DND-41 (cell line): ENCODE data around the gene ZNF619.
A peak's percentile ranks its signal among the peaks of the same experiment; 100 is the strongest.
"Not testable (repeated sequence)": the region's sequence is repeated elsewhere in the genome, so short reads cannot be mapped to it uniquely, and the experiment has no call there.

Experiments used
- ATAC-seq: fragments of 200-7000 bp; cut with Tn5 transposase; 3 replicates; pipeline ENCODE4 v1.9.1; 2021; ENCODE audit warnings: low read depth; ENCODE audit not compliant: insufficient read depth
- DNase-seq: peaks from one replicate; pipeline ENCODE4 v3.0.0-alpha.2; 2020
- H2AFZ ChIP-seq: 2 replicates; pipeline ENCODE4 v1.6.0; 2012; ENCODE audit warnings: low read depth, low read length
- H3K27ac ChIP-seq: 2 replicates; pipeline ENCODE4 v1.5.1; 2012; ENCODE audit warnings: low read length, inconsistent platforms
- H3K27me3 ChIP-seq: fragments of 200-600 bp; sonication (generic); 2 replicates; pipeline ENCODE4 v1.6.0; 2012; ENCODE audit warnings: low read length, mild to moderate bottlenecking, inconsistent platforms; ENCODE audit not compliant: insufficient read depth, poor library complexity
- H3K36me3 ChIP-seq: 2 replicates; pipeline ENCODE4 v1.5.1; 2012; ENCODE audit warnings: low read length, inconsistent platforms; ENCODE audit not compliant: insufficient read depth
- H3K4me1 ChIP-seq: 2 replicates; pipeline ENCODE4 v1.5.1; 2012; ENCODE audit warnings: mild to moderate bottlenecking, low read length; ENCODE audit not compliant: insufficient read depth
- H3K4me2 ChIP-seq: 2 replicates; pipeline ENCODE4 v1.6.0; 2012; ENCODE audit warnings: mild to moderate bottlenecking, moderate library complexity, low read length, inconsistent platforms; ENCODE audit not compliant: insufficient read depth
- H3K4me3 ChIP-seq, 2 experiments: fragments of 200-600 bp in 1 of 2; shearing (Covaris generic) in 1 of 2; 2 replicates each; pipeline ENCODE4 v1.5.1; 2012 to 2016; ENCODE audit warnings: inconsistent platforms in 2 of 2, low read length in 2 of 2, mild to moderate bottlenecking in 2 of 2, low read depth in 1 of 2, moderate library complexity in 1 of 2
- H3K79me2 ChIP-seq: 2 replicates; pipeline ENCODE4 v1.6.0; 2012; ENCODE audit warnings: low read length, inconsistent platforms; ENCODE audit not compliant: insufficient read depth
- H3K9ac ChIP-seq: 2 replicates; pipeline ENCODE4 v1.6.0; 2012; ENCODE audit warnings: low read depth, mild to moderate bottlenecking, inconsistent platforms, low read length, moderate library complexity
- H3K9me3 ChIP-seq: 2 replicates; pipeline ENCODE4 v1.5.1; 2012; ENCODE audit warnings: low read length, moderate library complexity, mild to moderate bottlenecking, inconsistent platforms; ENCODE audit not compliant: insufficient read depth, severe bottlenecking
- H4K20me1 ChIP-seq: 2 replicates; pipeline ENCODE4 v1.6.0; 2012; ENCODE audit warnings: low read length; ENCODE audit not compliant: insufficient read depth
- EZH2 ChIP-seq: IDR thresholded peaks from 3 replicates; pipeline ENCODE4 v1.6.1; 2012; ENCODE audit warnings: borderline replicate concordance, low read depth, mild to moderate bottlenecking, moderate library complexity, low read length, inconsistent platforms; ENCODE audit not compliant: severe bottlenecking
- TF ChIP-seq, protein P1 (sequence below): IDR thresholded peaks from 2 replicates; pipeline ENCODE4 v1.5.1; 2012; ENCODE audit warnings: borderline replicate concordance, low read length, moderate library complexity, mild to moderate bottlenecking; ENCODE audit not compliant: poor library complexity, severe bottlenecking; ENCODE audit errors: extremely low read depth

The ZNF619 gene

GRCh38 chr3:40456940-40457823 is 19.7 kb upstream of the ZNF619 start, which contains the start of gene RPL14:
RPL14 (plus strand) TSS chr3:40457339; CDS start chr3:40457472, 133 bp downstream.
- peak; percentile 96 for DNase-seq
- H3K9me3 ChIP-seq, result no peaks in the 10 kb centered on the region
- H2AFZ ChIP-seq, result peak within 1 kb of the TSS; percentile 93
- peak; percentile 78 for ATAC-seq
- H3K4me1 ChIP-seq, result peaks cover 51% of the 10 kb centered on the region
- no peaks in the 10 kb centered on the region for H3K27me3 ChIP-seq
- no peak for TF ChIP-seq EZH2
- TF ChIP-seq, protein P1, sequence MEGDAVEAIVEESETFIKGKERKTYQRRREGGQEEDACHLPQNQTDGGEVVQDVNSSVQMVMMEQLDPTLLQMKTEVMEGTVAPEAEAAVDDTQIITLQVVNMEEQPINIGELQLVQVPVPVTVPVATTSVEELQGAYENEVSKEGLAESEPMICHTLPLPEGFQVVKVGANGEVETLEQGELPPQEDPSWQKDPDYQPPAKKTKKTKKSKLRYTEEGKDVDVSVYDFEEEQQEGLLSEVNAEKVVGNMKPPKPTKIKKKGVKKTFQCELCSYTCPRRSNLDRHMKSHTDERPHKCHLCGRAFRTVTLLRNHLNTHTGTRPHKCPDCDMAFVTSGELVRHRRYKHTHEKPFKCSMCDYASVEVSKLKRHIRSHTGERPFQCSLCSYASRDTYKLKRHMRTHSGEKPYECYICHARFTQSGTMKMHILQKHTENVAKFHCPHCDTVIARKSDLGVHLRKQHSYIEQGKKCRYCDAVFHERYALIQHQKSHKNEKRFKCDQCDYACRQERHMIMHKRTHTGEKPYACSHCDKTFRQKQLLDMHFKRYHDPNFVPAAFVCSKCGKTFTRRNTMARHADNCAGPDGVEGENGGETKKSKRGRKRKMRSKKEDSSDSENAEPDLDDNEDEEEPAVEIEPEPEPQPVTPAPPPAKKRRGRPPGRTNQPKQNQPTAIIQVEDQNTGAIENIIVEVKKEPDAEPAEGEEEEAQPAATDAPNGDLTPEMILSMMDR, result no peak
- peaks cover 49% of the 10 kb centered on the region for H3K36me3 ChIP-seq
- peak within 1 kb of the TSS; percentile 86 to 97 for H3K4me3 ChIP-seq
- peaks cover 49% of the 10 kb centered on the region for H3K79me2 ChIP-seq
- H3K4me2 ChIP-seq, result peak within 1 kb of the TSS; percentile 93
- H3K9ac ChIP-seq, result peak within 1 kb of the TSS; percentile 93
- H4K20me1 ChIP-seq, result peaks cover 36% of the 10 kb centered on the region
- H3K27ac ChIP-seq, result peak within 1 kb of the TSS; percentile 91

GRCh38 chr3:40458473-40458872 is 18.4 kb upstream of the ZNF619 start:
- no peaks in the 10 kb centered on the region for H3K9me3 ChIP-seq
- H3K9ac ChIP-seq, result peak overlapping the region; percentile 93
- peak overlapping the region; percentile 86 to 97; a peak in 3 of 4 replicates for H3K4me3 ChIP-seq
- H3K27me3 ChIP-seq, result no peaks in the 10 kb centered on the region
- H4K20me1 ChIP-seq, result peaks cover 36% of the 10 kb centered on the region
- TF ChIP-seq, protein P1, result no peak
- no peak for TF ChIP-seq EZH2
- peak overlapping the region; percentile 93 for H3K4me2 ChIP-seq
- peaks cover 41% of the 10 kb centered on the region for H3K79me2 ChIP-seq
- H3K4me1 ChIP-seq, result peaks cover 42% of the 10 kb centered on the region
- H3K27ac ChIP-seq, result peak overlapping the region; percentile 91
- no peak for ATAC-seq
- no peak overlapping the region for H2AFZ ChIP-seq
- DNase-seq, result no peak
- peaks cover 61% of the 10 kb centered on the region for H3K36me3 ChIP-seq

DNA sequence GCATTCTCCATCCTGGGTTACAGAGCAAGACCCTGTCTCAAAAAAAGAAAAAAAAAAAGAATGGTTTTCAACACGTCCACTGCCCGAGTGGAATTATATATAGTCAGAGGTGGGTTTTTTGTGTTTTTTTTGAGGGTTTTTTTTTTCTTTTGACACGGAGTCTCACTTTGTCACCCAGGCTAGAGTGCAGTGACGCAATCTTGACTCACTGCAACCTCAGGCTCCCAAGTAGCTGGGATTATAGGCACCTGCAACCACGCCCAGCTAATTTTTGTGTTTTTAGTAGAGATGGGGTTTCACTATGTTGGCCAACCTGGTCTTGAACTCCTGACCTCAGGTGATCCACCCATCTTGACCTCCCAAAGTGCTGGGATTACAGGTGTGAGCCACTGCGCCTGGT is 16.4 kb upstream of the ZNF619 start:
- H3K36me3 ChIP-seq, result peaks cover 79% of the 10 kb centered on the region
- not testable (repeated sequence) for H3K27ac ChIP-seq
- peaks cover 44% of the 10 kb centered on the region for H4K20me1 ChIP-seq

DNA sequence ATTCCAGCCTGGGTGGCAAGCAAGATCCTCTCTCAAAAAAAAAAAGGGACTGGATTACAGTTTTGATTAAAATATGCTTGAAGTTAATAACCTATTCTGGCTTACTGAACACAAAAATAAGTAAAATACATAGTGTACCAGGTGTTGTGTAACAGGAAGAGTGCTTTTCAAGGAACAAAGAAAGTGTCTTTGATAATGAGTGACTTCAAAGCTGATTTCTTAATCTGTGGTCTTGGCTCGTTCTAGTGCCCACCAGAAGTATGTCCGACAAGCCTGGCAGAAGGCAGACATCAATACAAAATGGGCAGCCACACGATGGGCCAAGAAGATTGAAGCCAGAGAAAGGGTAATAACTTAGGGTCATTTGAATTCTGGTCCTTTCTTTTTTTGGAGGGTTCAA is 15.8 kb upstream of the ZNF619 start:
- H2AFZ ChIP-seq, result no peak overlapping the region
- no peak for TF ChIP-seq EZH2
- TF ChIP-seq, protein P1, result no peak
- peaks cover 44% of the 10 kb centered on the region for H4K20me1 ChIP-seq
- no peak overlapping the region for H3K4me2 ChIP-seq
- H3K9ac ChIP-seq, result no peak overlapping the region
- H3K79me2 ChIP-seq, result peaks cover 38% of the 10 kb centered on the region
- no peak overlapping the region for H3K4me3 ChIP-seq
- no peaks in the 10 kb centered on the region for H3K9me3 ChIP-seq
- H3K27ac ChIP-seq, result no peak overlapping the region
- no peaks in the 10 kb centered on the region for H3K27me3 ChIP-seq
- peaks cover 29% of the 10 kb centered on the region for H3K4me1 ChIP-seq
- DNase-seq (no peak), ATAC-seq (no peak)
- H3K36me3 ChIP-seq, result peaks cover 81% of the 10 kb centered on the region

More for the DNA sequence above, 16.4 kb upstream of the ZNF619 start:
- Histone ChIP-seq H3K4me1 (peaks cover 31% of the 10 kb centered on the region), H3K79me2 (peaks cover 38% of the 10 kb centered on the region)
- H3K4me2 ChIP-seq, H2AFZ ChIP-seq, H3K9ac ChIP-seq, DNase-seq, H3K4me3 ChIP-seq, H3K9me3 ChIP-seq, H3K27me3 ChIP-seq, ATAC-seq: not testable (repeated sequence)

GRCh38 chr3:40462838-40463237 is 14.1 kb upstream of the ZNF619 start:
- H4K20me1 ChIP-seq, result peaks cover 39% of the 10 kb centered on the region
- peaks cover 75% of the 10 kb centered on the region for H3K36me3 ChIP-seq
- not testable (repeated sequence) for H3K9ac ChIP-seq, DNase-seq, H3K4me3 ChIP-seq, ATAC-seq, H3K9me3 ChIP-seq, H3K4me2 ChIP-seq, H2AFZ ChIP-seq, H3K27me3 ChIP-seq, H3K27ac ChIP-seq
- peaks cover 22% of the 10 kb centered on the region for H3K4me1 ChIP-seq
- peaks cover 26% of the 10 kb centered on the region for H3K79me2 ChIP-seq
